HepG2 (cell line): ENCODE results near the gene CCDC183. TPM values are rescaled to one million over a fixed set of nuclear protein-coding genes. Genes with fewer than 3 reads are reported as not detected.

Source experiments
- EHMT2 ChIP-seq: fragments of 200-600 bp; sonication (generic); IDR thresholded peaks from 2 replicates; pipeline ENCODE4 v1.7.0; 2017; ENCODE audit warnings: antibody characterized with exemption, low read depth, low read length, borderline replicate concordance
- JDP2 ChIP-seq: sonication (generic); formaldehyde crosslinking; IDR thresholded peaks from 2 replicates; pipeline ENCODE4 v1.8.1; 2022; ENCODE audit warnings: missing genetic modification reagents, borderline replicate concordance
- KAT8 ChIP-seq: IDR thresholded peaks from 2 replicates; pipeline ENCODE4 v1.6.1; 2016; ENCODE audit warnings: missing genetic modification reagents, missing compliant biosample characterization
- MAFK ChIP-seq, 2 experiments: IDR thresholded peaks in 1 of 2; conservative IDR thresholded peaks in 1 of 2; 2 replicates each; pipeline ENCODE4 v1.6.1; 2011; ENCODE audit warnings: improper control_type of control experiment in 2 of 2, low read length in 2 of 2
- PHF5A ChIP-seq: IDR thresholded peaks from one replicate; pipeline ENCODE4 v1.6.1; 2018; ENCODE audit warnings: low read depth, missing genetic modification reagents; ENCODE audit not compliant: unreplicated experiment
- RBM39 ChIP-seq: fragments of 200-400 bp; formaldehyde crosslinking; IDR thresholded peaks from one replicate; pipeline ENCODE4 v1.6.1; 2018; ENCODE audit warnings: antibody characterized with exemption, mild to moderate bottlenecking, low read depth, low read length; ENCODE audit not compliant: poor library complexity, severe bottlenecking
- RFX5 ChIP-seq: IDR thresholded peaks from 2 replicates; pipeline ENCODE4 v1.6.1; 2011; ENCODE audit warnings: low read depth, low read length, improper control_type of control experiment
- ZFX ChIP-seq: sonication (generic); formaldehyde crosslinking; IDR thresholded peaks from 2 replicates; pipeline ENCODE4 v1.4.0; 2020; ENCODE audit warnings: mild to moderate bottlenecking, low read depth, missing genetic modification reagents, moderate library complexity
- ZNF335 ChIP-seq: sonication (generic); formaldehyde crosslinking; IDR thresholded peaks from 2 replicates; pipeline ENCODE4 v1.4.0; 2020; ENCODE audit warnings: missing genetic modification reagents
- polyA plus RNA-seq, 8 experiments: library from polyadenylated mRNA; depleted of rRNA in 3 of 8; stranded (reverse) in 7 of 8; unstranded in 1 of 8; fragments of >200 nt; fragmentation: Illumina TruSeq in 4 of 8; extraction: Trizol in 4 of 8; gene quantifications; 2 replicates each; pipeline versions ENCODE4 v1.2.1 to v1.2.3, GENCODE V29; 2011 to 2016; ENCODE audit warnings: low read depth in 4 of 8, missing spikeins in 1 of 8, mixed read lengths in 1 of 8; ENCODE audit not compliant: insufficient read depth in 1 of 8
- total RNA-seq, 5 experiments: library from RNA; depleted of rRNA; stranded (reverse); fragments of >200 nt; fragmentation: Illumina TruSeq; extraction: Trizol; gene quantifications; 2 replicates each; pipeline ENCODE4 v1.2.3, GENCODE V29; 2016; ENCODE audit warnings: low read depth in 1 of 5
- TF ChIP-seq, protein P1 (sequence below): sonication (generic); formaldehyde crosslinking; IDR thresholded peaks from 2 replicates; pipeline ENCODE4 v1.8.1; 2023; ENCODE audit warnings: missing genetic modification reagents, mild to moderate bottlenecking, borderline replicate concordance
- TF ChIP-seq, protein P2 (sequence below): sonication (generic); formaldehyde crosslinking; IDR thresholded peaks from 2 replicates; pipeline ENCODE4 v1.8.1; 2022; ENCODE audit warnings: mild to moderate bottlenecking, missing genetic modification reagents
- TF ChIP-seq, protein P3 (sequence below): sonication (generic); formaldehyde crosslinking; IDR thresholded peaks from 2 replicates; pipeline ENCODE4 v1.8.1; 2023; ENCODE audit warnings: mild to moderate bottlenecking, inconsistent platforms, moderate library complexity, missing genetic modification reagents, borderline replicate concordance
- TF ChIP-seq, protein P4 (sequence below): sonication (generic); formaldehyde crosslinking; IDR thresholded peaks from 2 replicates; pipeline ENCODE4 v1.4.0; 2020; ENCODE audit warnings: missing genetic modification reagents
- TF ChIP-seq, protein P5 (sequence below): sonication (generic); formaldehyde crosslinking; IDR thresholded peaks from 2 replicates; pipeline ENCODE4 v1.5.0; 2020; ENCODE audit warnings: missing genetic modification reagents

Gene CCDC183
- total and polyA plus RNA-seq, 2 of the 13 experiments (the other 11 are each of a cell fraction or from before 2014, with no cell fraction given): 5.0 to 66.4 TPM

DNA sequence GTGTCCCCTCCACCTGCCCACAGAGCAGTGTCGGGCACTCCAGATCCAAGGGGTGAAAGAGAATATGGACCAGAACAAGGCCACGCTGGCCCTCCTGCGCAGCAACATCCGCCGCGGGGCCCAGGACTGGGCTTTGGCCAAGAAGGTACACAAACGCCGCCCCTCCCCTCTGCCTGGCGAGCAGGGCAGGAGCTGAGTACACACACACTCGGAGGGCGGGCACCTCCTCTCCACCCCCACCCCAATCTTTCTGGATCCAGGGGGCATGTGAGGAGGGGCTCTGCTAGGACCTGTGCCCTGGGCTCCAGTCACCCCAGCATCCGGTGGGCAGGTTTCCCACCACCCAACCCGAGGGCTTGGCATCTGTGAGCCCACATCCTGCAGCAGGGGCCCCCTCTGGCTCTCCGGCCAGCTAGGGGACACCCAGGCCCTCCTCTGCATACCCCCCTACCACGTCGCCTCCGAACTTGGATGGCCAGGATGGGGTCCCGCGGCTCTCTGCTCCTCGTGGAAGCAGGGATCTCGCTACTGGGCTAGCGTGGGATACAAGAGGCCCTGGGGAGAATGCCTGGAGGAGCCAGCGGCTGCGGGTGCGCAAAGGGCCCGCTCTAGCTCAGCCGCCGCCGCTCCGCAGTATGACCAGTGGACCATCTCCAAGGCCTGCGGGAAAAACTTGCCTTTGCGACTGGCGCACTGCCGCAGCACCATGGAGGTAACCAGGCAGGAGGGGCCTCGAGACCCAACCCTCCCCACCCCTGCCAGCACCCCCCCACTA lies 3.1 kb downstream of the CCDC183 start (continued):
- TF ChIP-seq, protein P1, sequence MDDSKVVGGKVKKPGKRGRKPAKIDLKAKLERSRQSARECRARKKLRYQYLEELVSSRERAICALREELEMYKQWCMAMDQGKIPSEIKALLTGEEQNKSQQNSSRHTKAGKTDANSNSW: peak; percentile 42; the same call in 1 of the 2 replicates
- TF ChIP-seq KAT8 (CRISPR knock-in tag) (peak; percentile 81), ZNF335 (CRISPR knock-in tag) (peak; percentile 78; the same call in 1 of the 2 replicates), MAFK (conservative IDR thresholded peaks at IDR 0.05 in 1 of 2, IDR thresholded peaks at IDR 0.05 in 1 of 2; ENCODE audit: low read length in 2 of 2) (no peak), PHF5A (CRISPR knock-in tag) (peak; percentile 75), RBM39 (peak; percentile 51), ZFX (CRISPR knock-in tag) (peak; percentile 95), RFX5 (no peak), JDP2 (CRISPR knock-in tag) (peak; percentile 15; the same call in 1 of the 2 replicates), EHMT2 (no peak)
- TF ChIP-seq, protein P2, sequence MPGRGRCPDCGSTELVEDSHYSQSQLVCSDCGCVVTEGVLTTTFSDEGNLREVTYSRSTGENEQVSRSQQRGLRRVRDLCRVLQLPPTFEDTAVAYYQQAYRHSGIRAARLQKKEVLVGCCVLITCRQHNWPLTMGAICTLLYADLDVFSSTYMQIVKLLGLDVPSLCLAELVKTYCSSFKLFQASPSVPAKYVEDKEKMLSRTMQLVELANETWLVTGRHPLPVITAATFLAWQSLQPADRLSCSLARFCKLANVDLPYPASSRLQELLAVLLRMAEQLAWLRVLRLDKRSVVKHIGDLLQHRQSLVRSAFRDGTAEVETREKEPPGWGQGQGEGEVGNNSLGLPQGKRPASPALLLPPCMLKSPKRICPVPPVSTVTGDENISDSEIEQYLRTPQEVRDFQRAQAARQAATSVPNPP (CRISPR knock-in tag): no peak
- TF ChIP-seq, protein P3, sequence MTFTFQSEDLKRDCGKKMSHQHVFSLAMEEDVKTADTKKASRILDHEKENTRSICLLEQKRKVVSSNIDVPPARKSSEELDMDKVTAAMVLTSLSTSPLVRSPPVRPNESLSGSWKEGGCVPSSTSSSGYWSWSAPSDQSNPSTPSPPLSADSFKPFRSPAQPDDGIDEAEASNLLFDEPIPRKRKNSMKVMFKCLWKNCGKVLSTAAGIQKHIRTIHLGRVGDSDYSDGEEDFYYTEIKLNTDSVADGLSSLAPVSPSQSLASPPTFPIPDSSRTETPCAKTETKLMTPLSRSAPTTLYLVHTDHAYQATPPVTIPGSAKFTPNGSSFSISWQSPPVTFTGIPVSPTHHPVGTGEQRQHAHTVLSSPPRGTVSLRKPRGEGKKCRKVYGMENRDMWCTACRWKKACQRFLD (CRISPR knock-in tag): peak; percentile 91; the same call in 1 of the 2 replicates
- TF ChIP-seq, protein P4, sequence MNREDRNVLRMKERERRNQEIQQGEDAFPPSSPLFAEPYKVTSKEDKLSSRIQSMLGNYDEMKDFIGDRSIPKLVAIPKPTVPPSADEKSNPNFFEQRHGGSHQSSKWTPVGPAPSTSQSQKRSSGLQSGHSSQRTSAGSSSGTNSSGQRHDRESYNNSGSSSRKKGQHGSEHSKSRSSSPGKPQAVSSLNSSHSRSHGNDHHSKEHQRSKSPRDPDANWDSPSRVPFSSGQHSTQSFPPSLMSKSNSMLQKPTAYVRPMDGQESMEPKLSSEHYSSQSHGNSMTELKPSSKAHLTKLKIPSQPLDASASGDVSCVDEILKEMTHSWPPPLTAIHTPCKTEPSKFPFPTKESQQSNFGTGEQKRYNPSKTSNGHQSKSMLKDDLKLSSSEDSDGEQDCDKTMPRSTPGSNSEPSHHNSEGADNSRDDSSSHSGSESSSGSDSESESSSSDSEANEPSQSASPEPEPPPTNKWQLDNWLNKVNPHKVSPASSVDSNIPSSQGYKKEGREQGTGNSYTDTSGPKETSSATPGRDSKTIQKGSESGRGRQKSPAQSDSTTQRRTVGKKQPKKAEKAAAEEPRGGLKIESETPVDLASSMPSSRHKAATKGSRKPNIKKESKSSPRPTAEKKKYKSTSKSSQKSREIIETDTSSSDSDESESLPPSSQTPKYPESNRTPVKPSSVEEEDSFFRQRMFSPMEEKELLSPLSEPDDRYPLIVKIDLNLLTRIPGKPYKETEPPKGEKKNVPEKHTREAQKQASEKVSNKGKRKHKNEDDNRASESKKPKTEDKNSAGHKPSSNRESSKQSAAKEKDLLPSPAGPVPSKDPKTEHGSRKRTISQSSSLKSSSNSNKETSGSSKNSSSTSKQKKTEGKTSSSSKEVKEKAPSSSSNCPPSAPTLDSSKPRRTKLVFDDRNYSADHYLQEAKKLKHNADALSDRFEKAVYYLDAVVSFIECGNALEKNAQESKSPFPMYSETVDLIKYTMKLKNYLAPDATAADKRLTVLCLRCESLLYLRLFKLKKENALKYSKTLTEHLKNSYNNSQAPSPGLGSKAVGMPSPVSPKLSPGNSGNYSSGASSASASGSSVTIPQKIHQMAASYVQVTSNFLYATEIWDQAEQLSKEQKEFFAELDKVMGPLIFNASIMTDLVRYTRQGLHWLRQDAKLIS: peak; percentile 25; the same call in 1 of the 2 replicates
- TF ChIP-seq, protein P5, sequence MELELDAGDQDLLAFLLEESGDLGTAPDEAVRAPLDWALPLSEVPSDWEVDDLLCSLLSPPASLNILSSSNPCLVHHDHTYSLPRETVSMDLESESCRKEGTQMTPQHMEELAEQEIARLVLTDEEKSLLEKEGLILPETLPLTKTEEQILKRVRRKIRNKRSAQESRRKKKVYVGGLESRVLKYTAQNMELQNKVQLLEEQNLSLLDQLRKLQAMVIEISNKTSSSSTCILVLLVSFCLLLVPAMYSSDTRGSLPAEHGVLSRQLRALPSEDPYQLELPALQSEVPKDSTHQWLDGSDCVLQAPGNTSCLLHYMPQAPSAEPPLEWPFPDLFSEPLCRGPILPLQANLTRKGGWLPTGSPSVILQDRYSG (CRISPR knock-in tag): no peak
